SH-SY5Y (cell line): ENCODE results near the gene MPI.

ENCODE experiments used
- GATA2 ChIP-seq: IDR thresholded peaks from 2 replicates; pipeline ENCODE4 v1.6.1; 2011; ENCODE audit warnings: mild to moderate bottlenecking, low read depth, low read length
- GATA3 ChIP-seq: IDR thresholded peaks from 2 replicates; pipeline ENCODE4 v1.6.1; 2011; ENCODE audit warnings: low read depth, mild to moderate bottlenecking, low read length, moderate library complexity

DNA sequence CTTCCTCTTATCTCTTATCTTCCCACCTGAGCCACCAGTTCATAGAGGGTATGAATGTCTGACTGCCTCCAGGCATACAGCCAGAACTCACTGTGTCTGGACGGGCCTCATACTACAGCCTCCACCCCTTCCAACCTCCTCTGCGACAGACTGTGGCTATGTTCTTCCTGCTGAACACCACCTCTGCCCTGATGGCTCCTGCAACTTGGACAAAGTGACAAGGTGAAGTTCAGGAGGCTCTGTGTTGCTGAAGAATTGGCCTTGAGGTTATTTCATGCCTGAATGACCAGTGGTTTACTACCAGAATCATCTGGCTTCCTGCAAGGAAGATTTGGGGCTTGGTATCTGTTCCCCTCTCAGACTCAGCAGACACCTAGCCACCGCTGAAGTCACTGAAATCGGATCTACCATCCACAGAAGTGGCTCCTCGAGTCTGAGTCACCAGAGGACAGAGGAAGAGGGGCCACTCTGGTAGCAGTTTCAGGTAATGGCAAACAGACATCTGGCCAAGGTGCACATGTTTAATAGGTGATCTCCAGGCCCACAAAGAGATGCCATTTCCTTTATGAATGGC, 32.7 kb upstream of the MPI start:
- no peak for TF ChIP-seq GATA3
- peak; percentile 38; the same call in 1 of the 2 replicates for TF ChIP-seq GATA2
